Activated naive CD8-positive, alpha-beta T cell treated with anti-CD3 and anti-CD28 coated beads, Interleukin-2, amount 10 ng/mL, durations not matched to agents 7 days and 5 days (primary cell): ENCODE results near the gene KRTAP5-1. TPM values are rescaled to one million over a fixed set of nuclear protein-coding genes. Genes with fewer than 3 reads are reported as not detected.

Experiments used
- ATAC-seq: fragments of 150-1000 bp; cut with Tn5 transposase; one replicate; pipeline ENCODE4 v1.10.0; 2021; ENCODE audit warnings: low read depth, moderate library complexity
- POLR2A ChIA-PET: fragments of 350-600 bp; sonication (Branson Sonifier 250); formaldehyde crosslinking; loops from one replicate; lab custom pipeline; 2021; ENCODE audit warnings: antibody characterized with exemption; lab: Charles Lee
- DNase-seq: peaks from one replicate; pipeline ENCODE4 v3.0.0; 2021
- H3K27ac Mint-ChIP-seq: one replicate; pipeline ENCODE4 v1.8.0; 2022; ENCODE audit warnings: mild to moderate bottlenecking, mixed read lengths
- H3K27me3 Mint-ChIP-seq: one replicate; pipeline ENCODE4 v1.8.0; 2022; ENCODE audit warnings: mild to moderate bottlenecking, moderate library complexity, mixed read lengths
- H3K36me3 Mint-ChIP-seq: one replicate; pipeline ENCODE4 v1.8.0; 2021; ENCODE audit warnings: mild to moderate bottlenecking, mixed read lengths
- H3K4me1 Mint-ChIP-seq: one replicate; pipeline ENCODE4 v1.8.0; 2021; ENCODE audit warnings: mixed read lengths
- H3K4me3 Mint-ChIP-seq: one replicate; pipeline ENCODE4 v1.8.0; 2022; ENCODE audit warnings: mild to moderate bottlenecking, moderate library complexity, mixed read lengths
- H3K9me3 Mint-ChIP-seq: one replicate; pipeline ENCODE4 v1.8.0; 2021; ENCODE audit warnings: mixed read lengths
- total RNA-seq, 2 experiments: library from RNA; stranded (reverse); gene quantifications; one replicate each; pipeline ENCODE4 v1.2.3, GENCODE V29; 2021

The KRTAP5-1 gene
- total RNA-seq, 2 experiments from 2014 or later: not detected

DNA sequence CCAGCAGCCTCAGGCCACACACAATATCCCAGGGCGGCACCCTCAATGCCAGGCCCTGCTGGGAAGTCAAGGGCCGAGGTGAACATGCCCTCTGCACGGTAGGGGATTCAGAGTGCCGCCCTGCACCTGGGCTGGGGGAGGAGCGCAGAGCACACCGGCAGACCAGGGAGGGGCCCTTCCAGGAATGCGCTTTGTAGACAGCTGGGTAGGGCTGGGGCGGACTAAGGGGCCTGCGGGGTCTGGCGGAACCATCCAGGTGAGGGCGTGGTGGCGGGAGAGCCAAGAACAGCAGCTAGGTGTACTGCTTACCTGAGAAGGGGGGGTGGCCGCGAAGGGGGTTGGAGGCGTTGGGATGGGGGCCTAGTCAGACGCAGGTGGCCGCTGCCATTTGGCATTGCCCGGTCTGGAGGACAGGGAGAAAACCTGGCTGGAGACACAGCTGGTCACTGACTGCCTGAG, 39.0 kb downstream of the KRTAP5-1 start:
- H3K4me1 Mint-ChIP-seq: no peaks in the 10 kb centered on the region
- H3K27me3 Mint-ChIP-seq: peaks cover 38% of the 10 kb centered on the region
- ATAC-seq (no peak), DNase-seq (no peak)
- H3K4me3 Mint-ChIP-seq: no peak overlapping the region
- no peaks in the 10 kb centered on the region for H3K9me3 Mint-ChIP-seq
- H3K36me3 Mint-ChIP-seq: no peaks in the 10 kb centered on the region
- H3K27ac Mint-ChIP-seq: no peak overlapping the region
- POLR2A ChIA-PET: no interaction called here

DNA sequence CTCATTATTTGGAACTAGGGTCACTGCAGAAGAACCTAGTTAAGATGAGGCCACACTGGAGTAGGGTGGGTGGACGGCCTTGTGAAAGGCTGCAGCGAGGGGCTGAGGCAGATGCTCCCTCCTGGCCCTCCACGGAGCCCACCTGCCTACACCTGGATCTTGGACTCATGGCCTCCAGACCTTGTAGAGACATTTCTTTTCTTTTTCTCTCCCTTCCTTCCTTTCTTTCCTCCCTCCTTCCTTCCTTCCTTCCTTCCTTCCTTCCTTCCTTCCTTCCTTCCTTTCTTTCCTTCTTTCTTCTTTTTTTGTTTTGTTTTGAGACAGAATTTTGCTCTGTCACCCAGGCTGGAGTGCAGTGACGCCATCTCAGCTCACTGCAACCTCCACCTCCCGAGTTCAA, 39.7 kb downstream of the KRTAP5-1 start:
- no peak overlapping the region for H3K27ac Mint-ChIP-seq
- no peaks in the 10 kb centered on the region for H3K36me3 Mint-ChIP-seq
- H3K4me3 Mint-ChIP-seq: no peak overlapping the region
- H3K27me3 Mint-ChIP-seq: peaks cover 38% of the 10 kb centered on the region
- H3K4me1 Mint-ChIP-seq: no peaks in the 10 kb centered on the region
- DNase-seq (no peak), ATAC-seq (no peak)
- no peaks in the 10 kb centered on the region for H3K9me3 Mint-ChIP-seq
- POLR2A ChIA-PET: no interaction called here

DNA sequence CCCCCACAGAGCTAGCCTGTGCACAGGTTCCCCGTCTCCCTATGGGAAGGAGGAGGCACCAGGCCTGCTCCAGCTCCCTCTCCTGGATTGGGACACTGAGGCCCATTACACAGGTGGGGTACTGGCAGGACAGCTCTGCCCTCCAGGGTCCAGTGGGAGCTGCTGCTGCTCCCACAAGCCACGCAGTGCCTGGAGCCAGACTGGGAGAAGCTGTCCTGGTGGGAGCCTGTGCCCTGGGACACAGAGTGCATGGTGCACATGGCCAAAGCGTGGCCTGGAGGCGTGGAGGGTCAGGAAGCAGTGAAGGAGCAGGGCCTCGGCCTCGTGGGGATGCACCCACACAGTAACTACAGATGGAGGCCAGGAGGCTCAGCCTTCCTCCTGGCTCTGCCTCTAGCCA, 40.5 kb downstream of the KRTAP5-1 start:
- Mint-ChIP-seq H3K36me3 (no peaks in the 10 kb centered on the region), H3K9me3 (no peaks in the 10 kb centered on the region), H3K27ac (no peak overlapping the region), H3K4me1 (no peaks in the 10 kb centered on the region), H3K27me3 (peaks cover 33% of the 10 kb centered on the region), H3K4me3 (no peak overlapping the region)
- DNase-seq: no peak
- ATAC-seq: no peak
- POLR2A ChIA-PET: no interaction called here

- no peaks in the 10 kb centered on the region for H3K36me3 Mint-ChIP-seq
These were observed 41.3 kb downstream of the KRTAP5-1 start for GRCh38 chr11:1543606-1544263.

GRCh38 chr11:1542267-1542666, 42.8 kb downstream of the KRTAP5-1 start:
- H3K9me3 Mint-ChIP-seq: no peaks in the 10 kb centered on the region
- H3K4me3 Mint-ChIP-seq: no peak overlapping the region
- no peaks in the 10 kb centered on the region for H3K36me3 Mint-ChIP-seq
- no peak for ATAC-seq
- no peak for DNase-seq
- no peaks in the 10 kb centered on the region for H3K4me1 Mint-ChIP-seq
- H3K27ac Mint-ChIP-seq: no peak overlapping the region
- H3K27me3 Mint-ChIP-seq: peaks cover 23% of the 10 kb centered on the region
- POLR2A ChIA-PET: no interaction called here

More at GRCh38 chr11:1543606-1544263, 41.3 kb downstream of the KRTAP5-1 start:
- DNase-seq (no peak), ATAC-seq (no peak)
- H3K4me3 Mint-ChIP-seq: no peak overlapping the region
- H3K4me1 Mint-ChIP-seq: no peaks in the 10 kb centered on the region
- H3K27ac Mint-ChIP-seq: no peak overlapping the region
- POLR2A ChIA-PET: no interaction called here
- H3K9me3 Mint-ChIP-seq: no peaks in the 10 kb centered on the region
- peaks cover 25% of the 10 kb centered on the region for H3K27me3 Mint-ChIP-seq

GRCh38 chr11:1541474-1542204, 43.4 kb downstream of the KRTAP5-1 start:
- no peaks in the 10 kb centered on the region for H3K36me3 Mint-ChIP-seq
- no peaks in the 10 kb centered on the region for H3K9me3 Mint-ChIP-seq
- no peak overlapping the region for H3K27ac Mint-ChIP-seq

DNA sequence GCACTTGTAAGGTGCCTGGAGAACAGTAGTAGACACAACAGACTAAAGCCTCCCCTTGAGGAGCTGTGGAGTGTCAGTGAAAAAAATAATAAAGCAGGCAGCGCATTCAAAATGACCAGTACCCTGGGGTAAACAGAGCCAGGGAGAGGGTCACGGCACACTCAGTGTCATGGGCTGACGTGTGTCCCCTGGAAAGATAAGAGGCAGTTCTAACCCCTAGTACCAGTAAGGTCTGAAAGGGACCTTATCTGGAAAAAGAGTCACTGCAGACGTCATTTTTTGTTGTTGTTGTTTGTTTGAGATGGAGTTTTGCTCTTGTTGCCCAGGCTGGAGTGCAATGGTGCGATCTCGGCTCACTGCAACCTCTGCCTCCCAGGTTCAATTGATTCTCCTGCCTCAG, 45.0 kb downstream of the KRTAP5-1 start:
- Mint-ChIP-seq H3K4me1 (no peaks in the 10 kb centered on the region), H3K4me3 (no peak overlapping the region), H3K27ac (no peak overlapping the region), H3K9me3 (no peaks in the 10 kb centered on the region), H3K36me3 (no peaks in the 10 kb centered on the region), H3K27me3 (peaks cover 10% of the 10 kb centered on the region)
- no peak for DNase-seq
- no peak for ATAC-seq
- POLR2A ChIA-PET: no interaction called here

More at GRCh38 chr11:1541474-1542204, 43.4 kb downstream of the KRTAP5-1 start:
- no peak for ATAC-seq
- no peak for DNase-seq
- H3K4me1 Mint-ChIP-seq: no peaks in the 10 kb centered on the region
- H3K27me3 Mint-ChIP-seq: peaks cover 23% of the 10 kb centered on the region
- POLR2A ChIA-PET: no interaction called here
- no peak overlapping the region for H3K4me3 Mint-ChIP-seq

- H3K9me3 Mint-ChIP-seq: no peaks in the 10 kb centered on the region
- POLR2A ChIA-PET: no interaction called here
- no peak overlapping the region for H3K27ac Mint-ChIP-seq
- DNase-seq: no peak
- H3K4me3 Mint-ChIP-seq: no peak overlapping the region
- no peaks in the 10 kb centered on the region for H3K36me3 Mint-ChIP-seq
- no peak for ATAC-seq
- peaks cover 8% of the 10 kb centered on the region for H3K27me3 Mint-ChIP-seq
- H3K4me1 Mint-ChIP-seq: no peaks in the 10 kb centered on the region
These were observed 46.9 kb downstream of the KRTAP5-1 start for GRCh38 chr11:1538153-1538552.

GRCh38 chr11:1536065-1536843, 48.8 kb downstream of the KRTAP5-1 start:
- no peak overlapping the region for H3K27ac Mint-ChIP-seq
- peaks cover 2% of the 10 kb centered on the region for H3K4me1 Mint-ChIP-seq
- H3K36me3 Mint-ChIP-seq: no peaks in the 10 kb centered on the region
- DNase-seq (no peak), ATAC-seq (no peak)
- H3K27me3 Mint-ChIP-seq: peaks cover 8% of the 10 kb centered on the region
- H3K9me3 Mint-ChIP-seq: no peaks in the 10 kb centered on the region
- no peak overlapping the region for H3K4me3 Mint-ChIP-seq
- POLR2A ChIA-PET: interaction anchor here (1.1 kb wide), 1 partner anchor 273 kb away, joined by 3 read pairs; no protein-coding TSS in a partner anchor

DNA sequence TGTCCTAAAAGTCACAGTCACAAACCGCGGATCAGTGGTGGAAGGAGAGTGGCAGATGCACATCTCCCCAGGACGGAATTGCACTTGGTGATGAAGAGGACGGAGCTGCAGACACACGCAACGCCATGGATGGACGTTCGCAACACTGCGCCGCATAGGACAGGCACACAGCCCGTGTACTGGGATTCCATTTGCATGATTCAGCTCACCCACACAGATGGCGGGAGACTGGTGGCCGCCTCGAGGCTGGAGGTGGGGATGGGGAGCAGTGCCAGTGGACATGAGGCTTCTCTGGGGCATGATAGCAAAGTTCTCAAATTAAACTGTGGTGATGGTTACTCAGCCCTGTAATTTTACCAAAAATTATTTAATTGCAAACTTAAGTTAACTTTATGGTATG, 50.4 kb downstream of the KRTAP5-1 start:
- peaks cover 8% of the 10 kb centered on the region for H3K27me3 Mint-ChIP-seq
- DNase-seq: no peak
- ATAC-seq: no peak
- H3K9me3 Mint-ChIP-seq: no peaks in the 10 kb centered on the region
- POLR2A ChIA-PET: no interaction called here
- H3K4me3 Mint-ChIP-seq: no peak overlapping the region
- peaks cover 2% of the 10 kb centered on the region for H3K4me1 Mint-ChIP-seq
- no peaks in the 10 kb centered on the region for H3K36me3 Mint-ChIP-seq
- no peak overlapping the region for H3K27ac Mint-ChIP-seq

Other genes with a start within 250 kb of the KRTAP5-1 start
- gene BRSK2, start 195.3 kb downstream of the KRTAP5-1 start, total RNA-seq: under 1 TPM; 0.36 to 0.37 TPM
- gene MOB2, start 98.5 kb downstream of the KRTAP5-1 start, total RNA-seq: 10 to 100 TPM; 43.2 to 47.2 TPM
- 1 to 10 TPM; 3.4 to 3.7 TPM for gene DUSP8, start 13.0 kb downstream of the KRTAP5-1 start, total RNA-seq
- gene KRTAP5-2, start 13.0 kb upstream of the KRTAP5-1 start, total RNA-seq: not detected
- gene KRTAP5-3, start 23.2 kb upstream of the KRTAP5-1 start, total RNA-seq: not detected
- not detected for gene KRTAP5-4, start 36.9 kb upstream of the KRTAP5-1 start, total RNA-seq
- not detected for gene KRTAP5-5, start 44.5 kb upstream of the KRTAP5-1 start, total RNA-seq
- not detected for gene KRTAP5-6, start 111.9 kb upstream of the KRTAP5-1 start, total RNA-seq
- gene IFITM10, start 165.3 kb upstream of the KRTAP5-1 start, total RNA-seq: 1 to 10 TPM in 1 of 2 experiments, under 1 TPM in 1; 0.82 to 1.3 TPM
- gene CTSD, start 178.6 kb upstream of the KRTAP5-1 start, total RNA-seq: 100 to 1,000 TPM; 192 to 208 TPM
- gene SYT8, start 249.7 kb upstream of the KRTAP5-1 start, total RNA-seq: not detected